ENCODE data around the gene SYTL3.

SYTL3 gene

DNA sequence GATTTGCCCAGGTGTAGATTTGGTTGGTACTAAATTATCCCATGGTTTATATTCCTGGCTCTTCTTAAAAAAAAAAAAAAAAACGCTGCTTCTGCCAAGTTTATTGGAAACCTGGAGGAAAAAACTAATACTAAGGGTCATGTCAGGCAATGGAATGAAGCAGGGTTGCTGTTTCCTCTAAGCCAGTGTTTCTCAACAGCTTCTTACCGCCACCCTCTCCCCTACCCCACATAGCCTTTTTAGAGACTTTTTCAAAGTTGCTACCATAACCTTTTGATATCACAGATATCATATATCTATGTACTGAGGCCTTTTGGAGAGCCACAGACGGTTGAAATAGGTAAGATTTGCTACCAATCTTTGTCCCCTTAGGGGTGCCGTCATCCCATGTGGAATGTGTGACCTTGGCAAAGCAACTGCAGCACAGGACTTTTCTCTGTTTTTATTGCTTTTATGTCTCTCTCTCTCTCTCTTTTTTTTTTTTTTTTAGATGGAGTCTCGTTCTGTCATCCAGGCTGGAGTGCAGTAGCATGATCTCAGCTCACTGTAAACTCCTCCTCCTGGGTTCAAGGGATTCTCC is 35.0 kb downstream of the SYTL3 start:
- DNase-seq, result no peak
- Histone ChIP-seq H3K9me3 (no peaks in the 10 kb centered on the region), H3K36me3 (no peaks in the 10 kb centered on the region), H3K4me3 (ENCODE audit: low read depth, low read length) (no peak overlapping the region), H3K4me1 (no peaks in the 10 kb centered on the region), H3K27me3 (no peaks in the 10 kb centered on the region)
- TF ChIP-seq, protein P1, sequence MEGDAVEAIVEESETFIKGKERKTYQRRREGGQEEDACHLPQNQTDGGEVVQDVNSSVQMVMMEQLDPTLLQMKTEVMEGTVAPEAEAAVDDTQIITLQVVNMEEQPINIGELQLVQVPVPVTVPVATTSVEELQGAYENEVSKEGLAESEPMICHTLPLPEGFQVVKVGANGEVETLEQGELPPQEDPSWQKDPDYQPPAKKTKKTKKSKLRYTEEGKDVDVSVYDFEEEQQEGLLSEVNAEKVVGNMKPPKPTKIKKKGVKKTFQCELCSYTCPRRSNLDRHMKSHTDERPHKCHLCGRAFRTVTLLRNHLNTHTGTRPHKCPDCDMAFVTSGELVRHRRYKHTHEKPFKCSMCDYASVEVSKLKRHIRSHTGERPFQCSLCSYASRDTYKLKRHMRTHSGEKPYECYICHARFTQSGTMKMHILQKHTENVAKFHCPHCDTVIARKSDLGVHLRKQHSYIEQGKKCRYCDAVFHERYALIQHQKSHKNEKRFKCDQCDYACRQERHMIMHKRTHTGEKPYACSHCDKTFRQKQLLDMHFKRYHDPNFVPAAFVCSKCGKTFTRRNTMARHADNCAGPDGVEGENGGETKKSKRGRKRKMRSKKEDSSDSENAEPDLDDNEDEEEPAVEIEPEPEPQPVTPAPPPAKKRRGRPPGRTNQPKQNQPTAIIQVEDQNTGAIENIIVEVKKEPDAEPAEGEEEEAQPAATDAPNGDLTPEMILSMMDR (IDR thresholded peaks at IDR 0.05; ENCODE audit: low read depth, low read length), result no peak

DNA sequence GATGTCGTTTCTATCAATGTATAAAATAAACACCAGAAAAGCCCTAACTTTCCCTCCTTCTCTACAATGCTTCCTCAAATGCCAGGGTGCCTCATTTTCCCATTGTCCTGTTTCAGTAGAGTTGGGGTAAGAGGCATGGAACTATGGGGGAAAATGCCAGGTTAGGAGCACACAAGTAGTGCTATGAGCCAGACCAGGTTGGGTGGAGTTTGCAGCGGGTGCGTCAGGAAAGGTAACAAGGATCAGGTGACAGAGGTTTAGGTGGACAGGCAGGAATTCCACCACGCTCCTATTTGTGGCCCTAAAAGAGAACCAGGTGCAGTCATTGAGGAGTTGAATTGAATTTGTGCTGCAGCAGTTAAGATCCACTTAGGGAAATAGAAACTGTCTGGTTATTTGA is 36.5 kb downstream of the SYTL3 start:
- H3K4me3 ChIP-seq (ENCODE audit: low read depth, low read length), result no peak overlapping the region
- no peaks in the 10 kb centered on the region for H3K27me3 ChIP-seq
- no peaks in the 10 kb centered on the region for H3K9me3 ChIP-seq
- H3K4me1 ChIP-seq, result no peaks in the 10 kb centered on the region
- TF ChIP-seq, protein P1 (IDR thresholded peaks at IDR 0.05; ENCODE audit: low read depth, low read length), result no peak
- no peak for DNase-seq
- no peaks in the 10 kb centered on the region for H3K36me3 ChIP-seq

DNA sequence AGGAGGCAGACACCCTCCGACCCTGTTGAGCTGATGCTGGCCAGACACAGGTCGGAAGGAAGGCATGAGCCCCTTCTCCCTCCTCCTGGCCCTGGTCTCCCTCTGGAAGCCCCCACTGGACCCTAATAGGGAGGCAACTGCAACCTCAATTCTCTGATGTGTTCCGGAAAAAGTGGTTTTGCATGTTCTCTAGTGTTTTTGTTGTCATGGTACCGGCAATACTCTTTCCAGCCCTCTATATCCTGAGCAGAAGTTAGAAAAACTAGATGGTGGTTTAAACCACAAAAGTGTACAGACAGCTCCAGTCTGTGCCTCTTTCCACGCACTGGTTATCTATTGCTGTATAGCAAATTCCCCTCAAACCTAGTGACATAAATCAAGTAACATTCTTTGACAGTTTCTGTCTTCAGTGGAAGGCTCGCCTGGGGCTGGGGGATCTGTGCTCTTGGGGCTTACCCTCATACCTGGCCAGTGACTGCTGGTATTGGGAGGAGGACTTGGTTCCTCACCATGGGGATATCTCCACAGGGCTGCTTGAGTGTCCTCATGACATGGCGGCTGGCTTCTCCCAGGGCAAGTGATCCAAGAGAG is 37.0 kb downstream of the SYTL3 start:
- Histone ChIP-seq H3K4me1 (no peaks in the 10 kb centered on the region), H3K27me3 (no peaks in the 10 kb centered on the region), H3K4me3 (ENCODE audit: low read depth, low read length) (no peak overlapping the region), H3K9me3 (no peaks in the 10 kb centered on the region), H3K36me3 (no peaks in the 10 kb centered on the region)
- no peak for DNase-seq
- TF ChIP-seq, protein P1 (IDR thresholded peaks at IDR 0.05; ENCODE audit: low read depth, low read length), result no peak

DNA sequence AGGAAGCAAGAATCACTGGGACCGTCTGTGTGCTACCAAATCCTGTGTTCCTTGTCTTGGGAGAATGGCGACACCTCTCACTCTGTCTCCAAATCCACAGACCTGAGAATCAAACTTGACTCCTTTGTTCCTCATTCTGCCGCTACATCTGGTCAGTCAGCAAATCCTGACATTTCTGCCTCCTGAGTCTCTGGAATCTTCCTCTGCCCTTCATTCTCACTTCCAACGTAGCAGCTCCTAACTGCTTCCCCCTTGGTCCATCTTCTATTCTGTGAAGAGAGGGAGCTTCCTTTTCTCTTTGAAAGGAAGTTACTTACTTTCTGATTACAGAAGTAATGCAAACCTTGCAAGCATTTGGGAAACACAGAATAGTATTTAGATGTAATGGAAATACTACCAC is 37.7 kb downstream of the SYTL3 start:
- Histone ChIP-seq H3K9me3 (no peaks in the 10 kb centered on the region), H3K27me3 (no peaks in the 10 kb centered on the region), H3K4me3 (ENCODE audit: low read depth, low read length) (no peak overlapping the region), H3K36me3 (no peaks in the 10 kb centered on the region), H3K4me1 (no peaks in the 10 kb centered on the region)
- DNase-seq, result no peak
- TF ChIP-seq, protein P1 (IDR thresholded peaks at IDR 0.05; ENCODE audit: low read depth, low read length), result no peak

DNA sequence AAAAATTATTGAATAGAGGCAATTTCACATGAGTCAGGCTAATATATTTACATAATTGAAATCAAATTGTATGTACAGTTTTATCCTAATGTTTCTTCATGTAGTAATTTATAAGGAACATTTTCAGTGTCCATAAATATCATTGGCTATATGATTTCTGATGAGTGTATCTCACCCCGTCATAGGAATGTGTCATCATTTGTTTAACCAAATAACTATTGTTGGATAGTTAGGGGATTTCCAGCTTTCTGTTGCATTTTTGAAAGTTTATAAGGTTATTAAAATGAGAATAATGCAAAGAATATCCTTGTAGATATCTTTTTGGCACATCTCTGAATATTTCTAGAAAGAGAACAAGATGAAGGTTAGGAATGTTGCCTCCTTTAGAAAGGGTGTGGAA is 39.0 kb downstream of the SYTL3 start:
- Histone ChIP-seq H3K36me3 (no peaks in the 10 kb centered on the region), H3K9me3 (no peaks in the 10 kb centered on the region), H3K27me3 (no peaks in the 10 kb centered on the region), H3K4me1 (no peaks in the 10 kb centered on the region), H3K4me3 (ENCODE audit: low read depth, low read length) (no peak overlapping the region)
- DNase-seq, result no peak
- TF ChIP-seq, protein P1 (IDR thresholded peaks at IDR 0.05; ENCODE audit: low read depth, low read length), result no peak

DNA sequence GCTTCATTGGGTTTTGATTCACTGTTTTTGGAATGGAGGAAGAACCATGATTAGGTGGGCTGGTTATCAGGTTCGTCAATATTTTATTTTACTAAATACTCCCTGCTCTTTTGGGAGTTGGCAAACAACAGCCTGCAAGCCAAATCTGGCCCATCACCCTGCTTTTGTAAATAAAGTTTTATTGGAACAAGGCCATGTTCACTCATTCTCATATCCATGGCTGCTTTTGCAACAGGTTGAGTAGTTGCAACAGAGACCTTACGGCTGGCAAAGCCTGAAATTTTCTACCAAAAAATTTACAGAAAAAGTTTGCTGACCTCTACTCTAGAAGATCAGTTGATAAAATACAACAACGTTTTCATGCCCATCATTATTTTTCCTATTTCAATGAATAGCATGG is 45.1 kb downstream of the SYTL3 start:
- Histone ChIP-seq H3K9me3 (no peaks in the 10 kb centered on the region), H3K4me3 (ENCODE audit: low read depth, low read length) (no peak overlapping the region), H3K27me3 (no peaks in the 10 kb centered on the region), H3K4me1 (no peaks in the 10 kb centered on the region), H3K36me3 (no peaks in the 10 kb centered on the region)
- DNase-seq, result no peak
- TF ChIP-seq, protein P1 (IDR thresholded peaks at IDR 0.05; ENCODE audit: low read depth, low read length), result no peak

Data from BE2C (cell line).